ENCODE data around the gene SLC5A3. TPM values are rescaled to one million over a fixed set of nuclear protein-coding genes. Genes with fewer than 3 reads are reported as not detected.

Gene SLC5A3
- total RNA-seq, 1 donor from 2014 or later: 68.2 TPM

GRCh38 chr21:34105947-34106541, 32.7 kb downstream of the SLC5A3 start:
- DNase-seq (ENCODE audit: extremely low spot score, unreplicated experiment): no peak
- peak overlapping the region; percentile 85 for H3K27ac Mint-ChIP-seq (ENCODE audit: unreplicated experiment)
- peaks cover 68% of the 10 kb centered on the region for H3K4me1 Mint-ChIP-seq (ENCODE audit: unreplicated experiment)
- no peaks in the 10 kb centered on the region for H3K9me3 Mint-ChIP-seq (ENCODE audit: unreplicated experiment)
- peak overlapping the region; percentile 27 for H3K4me3 Mint-ChIP-seq (ENCODE audit: unreplicated experiment)
- TF ChIP-seq CTCF (IDR thresholded peaks at IDR 0.05): no peak
- H3K36me3 Mint-ChIP-seq (ENCODE audit: unreplicated experiment): peaks cover 47% of the 10 kb centered on the region
- no peaks in the 10 kb centered on the region for H3K27me3 Mint-ChIP-seq (ENCODE audit: unreplicated experiment)

- TF ChIP-seq CTCF (IDR thresholded peaks at IDR 0.05): no peak
- H3K27me3 Mint-ChIP-seq (ENCODE audit: unreplicated experiment): no peaks in the 10 kb centered on the region
- peaks cover 49% of the 10 kb centered on the region for H3K36me3 Mint-ChIP-seq (ENCODE audit: unreplicated experiment)
- DNase-seq (ENCODE audit: extremely low spot score, unreplicated experiment): no peak
- no peak overlapping the region for H3K4me3 Mint-ChIP-seq (ENCODE audit: unreplicated experiment)
- H3K27ac Mint-ChIP-seq (ENCODE audit: unreplicated experiment): peak overlapping the region; percentile 60
- no peaks in the 10 kb centered on the region for H3K9me3 Mint-ChIP-seq (ENCODE audit: unreplicated experiment)
- H3K4me1 Mint-ChIP-seq (ENCODE audit: unreplicated experiment): peaks cover 55% of the 10 kb centered on the region
Measured at GRCh38 chr21:34107606-34108005, 34.2 kb downstream of the SLC5A3 start.

- Mint-ChIP-seq H3K27ac (ENCODE audit: unreplicated experiment) (peak overlapping the region; percentile 5), H3K36me3 (ENCODE audit: unreplicated experiment) (peaks cover 47% of the 10 kb centered on the region)
Measured at GRCh38 chr21:34109075-34109474, 35.7 kb downstream of the SLC5A3 start.

GRCh38 chr21:34110594-34111202, 37.3 kb downstream of the SLC5A3 start:
- no peak for TF ChIP-seq CTCF (IDR thresholded peaks at IDR 0.05)
- no peaks in the 10 kb centered on the region for H3K27me3 Mint-ChIP-seq (ENCODE audit: unreplicated experiment)
- H3K4me3 Mint-ChIP-seq (ENCODE audit: unreplicated experiment): no peak overlapping the region
- H3K27ac Mint-ChIP-seq (ENCODE audit: unreplicated experiment): no peak overlapping the region
- no peak for DNase-seq (ENCODE audit: extremely low spot score, unreplicated experiment)
- H3K36me3 Mint-ChIP-seq (ENCODE audit: unreplicated experiment): peaks cover 51% of the 10 kb centered on the region
- peaks cover 3% of the 10 kb centered on the region for H3K9me3 Mint-ChIP-seq (ENCODE audit: unreplicated experiment)
- H3K4me1 Mint-ChIP-seq (ENCODE audit: unreplicated experiment): peaks cover 36% of the 10 kb centered on the region

More at GRCh38 chr21:34109075-34109474, 35.7 kb downstream of the SLC5A3 start:
- no peaks in the 10 kb centered on the region for H3K9me3 Mint-ChIP-seq (ENCODE audit: unreplicated experiment)
- DNase-seq (ENCODE audit: extremely low spot score, unreplicated experiment): no peak
- no peak for TF ChIP-seq CTCF (IDR thresholded peaks at IDR 0.05)
- H3K4me1 Mint-ChIP-seq (ENCODE audit: unreplicated experiment): peaks cover 49% of the 10 kb centered on the region
- H3K27me3 Mint-ChIP-seq (ENCODE audit: unreplicated experiment): no peaks in the 10 kb centered on the region
- no peak overlapping the region for H3K4me3 Mint-ChIP-seq (ENCODE audit: unreplicated experiment)

- Mint-ChIP-seq H3K27me3 (ENCODE audit: unreplicated experiment) (no peaks in the 10 kb centered on the region), H3K4me3 (ENCODE audit: unreplicated experiment) (no peak overlapping the region), H3K4me1 (ENCODE audit: unreplicated experiment) (peaks cover 29% of the 10 kb centered on the region), H3K36me3 (ENCODE audit: unreplicated experiment) (peaks cover 37% of the 10 kb centered on the region), H3K9me3 (ENCODE audit: unreplicated experiment) (peaks cover 3% of the 10 kb centered on the region), H3K27ac (ENCODE audit: unreplicated experiment) (no peak overlapping the region)
- DNase-seq (ENCODE audit: extremely low spot score, unreplicated experiment): no peak
- TF ChIP-seq CTCF (IDR thresholded peaks at IDR 0.05): no peak
Measured at GRCh38 chr21:34112316-34113033, 39.1 kb downstream of the SLC5A3 start.

Data from osteocyte (in vitro differentiated cells).